OCI-LY1 (cell line): ENCODE data around the gene ATP5MK.

ENCODE experiments used
- H2AFZ ChIP-seq: fragments of 200-600 bp; sonication (generic), shearing (Covaris generic); 2 replicates; pipeline ENCODE4 v1.6.0; 2014; ENCODE audit warnings: antibody characterized with exemption, mild to moderate bottlenecking, low read length
- H3F3A ChIP-seq: fragments of 200-600 bp; sonication (generic), shearing (Covaris generic); 2 replicates; pipeline ENCODE4 v1.6.0; 2014; ENCODE audit warnings: mild to moderate bottlenecking, antibody characterized with exemption, low read length, moderate library complexity; ENCODE audit not compliant: insufficient read depth
- H3K27ac ChIP-seq: fragments of 200-600 bp; sonication (generic); 2 replicates; pipeline ENCODE4 v1.5.1; 2014; ENCODE audit warnings: low read length, mixed run types, mild to moderate bottlenecking, low read depth; ENCODE audit not compliant: poor library complexity, severe bottlenecking
- H3K27me3 ChIP-seq: fragments of 200-600 bp; sonication (generic); 2 replicates; pipeline ENCODE4 v1.6.0; 2014; ENCODE audit warnings: antibody characterized with exemption, mild to moderate bottlenecking, low read length, moderate library complexity; ENCODE audit not compliant: insufficient read depth
- H3K36me3 ChIP-seq: fragments of 200-600 bp; sonication (generic); 2 replicates; pipeline ENCODE4 v1.6.1; 2014; ENCODE audit warnings: mild to moderate bottlenecking, antibody characterized with exemption, low read length, moderate library complexity, mixed read lengths; ENCODE audit not compliant: insufficient read depth
- H3K4me1 ChIP-seq: fragments of 200-600 bp; sonication (generic); 2 replicates; pipeline ENCODE4 v1.5.1; 2014; ENCODE audit warnings: mild to moderate bottlenecking, low read length, moderate library complexity; ENCODE audit not compliant: insufficient read depth, severe bottlenecking
- H3K4me2 ChIP-seq: fragments of 200-600 bp; sonication (generic), shearing (Covaris generic); 2 replicates; pipeline ENCODE4 v1.6.1; 2014; ENCODE audit warnings: low read length
- H3K4me3 ChIP-seq: fragments of 200-600 bp; sonication (generic); 2 replicates; pipeline ENCODE4 v1.5.1; 2014; ENCODE audit warnings: low read length, low read depth, mild to moderate bottlenecking, mixed read lengths; ENCODE audit not compliant: poor library complexity, severe bottlenecking
- H3K79me2 ChIP-seq: fragments of 200-600 bp; shearing (Covaris generic); 2 replicates; pipeline ENCODE4 v1.6.1; 2016; ENCODE audit warnings: mixed run types, low read length, mixed read lengths; ENCODE audit not compliant: insufficient read depth
- H3K9ac ChIP-seq: fragments of 200-600 bp; sonication (generic), shearing (Covaris generic); 2 replicates; pipeline ENCODE4 v1.6.1; 2014; ENCODE audit warnings: mild to moderate bottlenecking, low read length, mixed read lengths
- H3K9me2 ChIP-seq: fragments of 200-600 bp; sonication (generic), shearing (Covaris generic); 2 replicates; pipeline ENCODE4 v1.6.1; 2014; ENCODE audit warnings: low read depth, mild to moderate bottlenecking, low read length, mixed read lengths
- H3K9me3 ChIP-seq: fragments of 200-600 bp; shearing (Covaris generic); 2 replicates; pipeline ENCODE4 v1.6.1; 2014; ENCODE audit warnings: low read length, mixed read lengths
- H4K20me1 ChIP-seq: fragments of 200-600 bp; sonication (generic), shearing (Covaris generic); 2 replicates; pipeline ENCODE4 v1.6.0; 2016; ENCODE audit warnings: mild to moderate bottlenecking, low read length; ENCODE audit not compliant: insufficient read depth
- CTCF ChIP-seq: fragments of 200-600 bp; sonication (generic), shearing (Covaris generic); IDR thresholded peaks from 2 replicates; pipeline ENCODE4 v1.5.1; 2017; ENCODE audit warnings: mild to moderate bottlenecking, antibody characterized with exemption, low read length, moderate library complexity, mixed read lengths
- EZH2 ChIP-seq: fragments of 200-600 bp; sonication (generic), shearing (Covaris generic); IDR thresholded peaks from 2 replicates; pipeline ENCODE4 v1.8.0; 2017; ENCODE audit warnings: borderline replicate concordance, mixed run types, mild to moderate bottlenecking, antibody characterized with exemption, low read length, moderate library complexity, mixed read lengths

Gene ATP5MK

GRCh38 chr10:103382769-103383168 lies 13.5 kb downstream of the ATP5MK start:
- TF ChIP-seq CTCF, result no peak
- no peak for TF ChIP-seq EZH2
- no peaks in the 10 kb centered on the region for H3K9me3 ChIP-seq
- H3K4me2 ChIP-seq, result no peak overlapping the region
- H3K9ac ChIP-seq, result no peak overlapping the region
- H3K27me3 ChIP-seq, result no peaks in the 10 kb centered on the region
- no peak overlapping the region for H2AFZ ChIP-seq
- no peak overlapping the region for H3K4me3 ChIP-seq
- no peaks in the 10 kb centered on the region for H3K4me1 ChIP-seq
- no peaks in the 10 kb centered on the region for H3F3A ChIP-seq
- no peaks in the 10 kb centered on the region for H3K79me2 ChIP-seq
- no peaks in the 10 kb centered on the region for H3K9me2 ChIP-seq
- no peak overlapping the region for H3K27ac ChIP-seq
- no peaks in the 10 kb centered on the region for H4K20me1 ChIP-seq
- H3K36me3 ChIP-seq, result peaks cover 73% of the 10 kb centered on the region

- H3K36me3 ChIP-seq, result peaks cover 65% of the 10 kb centered on the region
Measured at GRCh38 chr10:103374263-103374662, 22.0 kb downstream of the ATP5MK start.

GRCh38 chr10:103373544-103373943 lies 22.7 kb downstream of the ATP5MK start:
- Histone ChIP-seq H3K79me2 (peaks cover 22% of the 10 kb centered on the region), H3K27me3 (no peaks in the 10 kb centered on the region), H3K9me2 (no peaks in the 10 kb centered on the region), H3K9ac (no peak overlapping the region), H3K4me2 (no peak overlapping the region), H3F3A (no peaks in the 10 kb centered on the region), H3K27ac (no peak overlapping the region), H3K9me3 (no peaks in the 10 kb centered on the region), H3K4me1 (peaks cover 27% of the 10 kb centered on the region), H3K36me3 (peaks cover 61% of the 10 kb centered on the region), H3K4me3 (no peak overlapping the region), H4K20me1 (no peaks in the 10 kb centered on the region), H2AFZ (no peak overlapping the region)
- TF ChIP-seq CTCF (no peak), EZH2 (no peak)

More at GRCh38 chr10:103374263-103374662, 22.0 kb downstream of the ATP5MK start:
- Histone ChIP-seq H3K4me3 (no peak overlapping the region), H3K9me3 (no peaks in the 10 kb centered on the region), H3K9me2 (no peaks in the 10 kb centered on the region), H3K27me3 (no peaks in the 10 kb centered on the region), H4K20me1 (no peaks in the 10 kb centered on the region), H3K4me2 (no peak overlapping the region), H3K79me2 (peaks cover 21% of the 10 kb centered on the region), H3K27ac (no peak overlapping the region), H2AFZ (no peak overlapping the region), H3K4me1 (peaks cover 24% of the 10 kb centered on the region), H3F3A (no peaks in the 10 kb centered on the region), H3K9ac (no peak overlapping the region)
- TF ChIP-seq EZH2 (no peak), CTCF (no peak)
